ENCODE results near the gene SPNS2.
"Not testable (repeated sequence)": the region's sequence is repeated elsewhere in the genome, so short reads cannot be mapped to it uniquely, and the experiment has no call there.

Gene SPNS2

GRCh38 chr17:4573669-4574068, 75.0 kb downstream of the SPNS2 start:
- DNase-seq = peak; percentile 73 to 80

GRCh38 chr17:4574448-4575045, 75.9 kb downstream of the SPNS2 start:
- DNase-seq = no peak

GRCh38 chr17:4576161-4576558, 77.5 kb downstream of the SPNS2 start:
- DNase-seq = no peak

- DNase-seq = no peak
Measured at GRCh38 chr17:4576729-4577322, 78.1 kb downstream of the SPNS2 start.

GRCh38 chr17:4577386-4577993, 78.8 kb downstream of the SPNS2 start:
- no peak for DNase-seq

- DNase-seq = not testable (repeated sequence)
Measured at GRCh38 chr17:4578349-4578748, 79.7 kb downstream of the SPNS2 start.

- DNase-seq = no peak
Measured at GRCh38 chr17:4579678-4580077, 81.0 kb downstream of the SPNS2 start.

GRCh38 chr17:4580291-4580690, 81.6 kb downstream of the SPNS2 start:
- no peak for DNase-seq

- DNase-seq = no peak
Measured at GRCh38 chr17:4582101-4582501, 83.4 kb downstream of the SPNS2 start.

- no peak for DNase-seq
Measured at GRCh38 chr17:4582691-4583090, 84.0 kb downstream of the SPNS2 start.

- DNase-seq = no peak
Measured at GRCh38 chr17:4583206-4583605, 84.5 kb downstream of the SPNS2 start.

- peak; percentile 34 to 39 for DNase-seq
Measured at GRCh38 chr17:4583782-4584100, 85.1 kb downstream of the SPNS2 start.

- DNase-seq = peak; percentile 34 to 44
Measured at GRCh38 chr17:4584101-4584916, 85.6 kb downstream of the SPNS2 start, which contains the start of gene SMTNL2. SMTNL2 (plus strand) TSS chr17:4584529; CDS start chr17:4584606, 77 bp downstream.

GRCh38 chr17:4584917-4585637, 86.4 kb downstream of the SPNS2 start:
- DNase-seq = no peak

- DNase-seq = no peak
Measured at GRCh38 chr17:4585638-4585994, 86.9 kb downstream of the SPNS2 start.

- no peak for DNase-seq
Measured at GRCh38 chr17:4586043-4586442, 87.4 kb downstream of the SPNS2 start.

- no peak for DNase-seq
Measured at GRCh38 chr17:4587195-4587594, 88.5 kb downstream of the SPNS2 start.

- no peak for DNase-seq
Measured at GRCh38 chr17:4587803-4588202, 89.1 kb downstream of the SPNS2 start.

GRCh38 chr17:4588391-4588790, 89.7 kb downstream of the SPNS2 start:
- DNase-seq = no peak

Measured in activated T-cell treated with anti-CD3 and anti-CD28 coated beads, Interleukin-2, amount 50 U/mL, for 48 hours (primary cell).